Erythroblast (primary cell): ENCODE measurements around the gene NFYC.

Experiments used
- DNase-seq, 2 experiments: peaks; one replicate each; lab custom pipeline; 2025; lab: John Stamatoyannopoulos, UW
- GATA1 ChIP-seq: IDR thresholded peaks from 2 replicates; pipeline ENCODE4 v1.6.1; 2011; ENCODE audit warnings: low read depth, mild to moderate bottlenecking, control low read depth, low read length, moderate library complexity
- POLR2A ChIP-seq: IDR thresholded peaks from 2 replicates; pipeline ENCODE4 v1.6.1; 2011; ENCODE audit warnings: mild to moderate bottlenecking, low read length

Gene NFYC

DNA sequence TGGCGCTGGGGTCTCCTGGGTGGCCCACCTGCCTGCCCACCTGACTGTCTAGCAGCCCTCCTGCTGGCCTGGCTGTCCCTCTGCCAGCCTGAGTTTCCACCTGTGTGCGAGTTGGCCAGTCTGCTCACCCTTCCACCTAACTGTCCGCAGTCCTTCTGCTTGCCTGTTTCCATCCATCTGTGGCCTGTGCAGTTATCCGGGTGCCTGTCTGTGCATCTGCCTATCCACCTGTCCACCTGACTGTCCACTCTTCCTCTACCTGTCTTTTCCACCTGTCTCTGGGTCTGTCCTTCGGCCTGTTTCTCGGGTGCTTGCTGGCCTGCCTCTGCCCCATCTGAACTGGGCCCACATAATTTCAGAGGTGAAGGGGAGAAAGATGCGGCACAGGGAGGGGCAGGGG is 93.9 kb downstream of the NFYC start:
- TF ChIP-seq POLR2A (no peak), GATA1 (no peak)
- no peak for DNase-seq

- no peak for DNase-seq
Measured at GRCh38 chr1:40786171-40786994, 94.9 kb downstream of the NFYC start.

GRCh38 chr1:40786995-40787705 is 95.6 kb downstream of the NFYC start:
- no peak for TF ChIP-seq POLR2A
- no peak for TF ChIP-seq GATA1
- DNase-seq = no peak

More at GRCh38 chr1:40786171-40786994, 94.9 kb downstream of the NFYC start:
- no peak for TF ChIP-seq POLR2A
- TF ChIP-seq GATA1 = no peak

DNA sequence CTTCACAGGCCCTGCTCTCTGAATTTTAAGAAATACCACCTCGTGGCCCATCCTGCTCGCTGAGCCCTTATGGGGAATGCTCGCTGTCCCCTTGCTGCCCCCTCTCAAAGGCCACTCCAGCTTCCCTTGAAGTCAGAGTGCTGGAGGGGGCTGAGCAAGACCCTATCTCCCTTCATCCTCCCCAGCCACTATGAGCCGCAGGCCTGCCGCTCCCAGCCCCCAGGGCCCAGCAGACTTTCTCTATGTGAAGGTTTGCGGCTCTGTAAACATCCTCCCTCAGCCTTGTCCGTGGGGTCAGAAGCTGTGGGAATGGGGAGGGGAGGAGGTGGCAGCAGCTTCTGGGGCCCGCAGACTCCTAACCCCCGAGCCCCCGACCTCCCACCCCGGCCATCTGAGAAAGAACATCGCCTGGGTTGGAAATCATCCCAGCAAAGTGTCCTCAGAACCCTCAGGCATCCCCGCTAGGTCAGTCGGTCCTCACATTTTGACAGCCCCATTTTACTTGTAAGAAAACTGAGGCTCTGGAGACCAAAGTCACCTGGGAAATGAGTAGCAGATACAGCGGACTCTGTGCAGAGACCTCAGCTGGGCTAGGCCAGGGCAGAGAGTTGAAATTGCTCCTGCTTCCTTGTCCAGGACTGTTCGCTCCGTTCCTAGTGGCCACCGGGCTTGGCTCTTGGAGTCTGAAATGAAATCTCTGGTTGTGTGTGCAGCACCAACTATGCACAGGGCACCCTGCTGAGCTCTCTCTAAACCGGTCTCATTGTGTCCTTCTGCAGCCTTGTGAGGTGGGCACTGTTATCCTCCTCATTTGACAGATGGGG is 96.4 kb downstream of the NFYC start:
- no peak for DNase-seq
- TF ChIP-seq POLR2A (no peak), GATA1 (no peak)

DNA sequence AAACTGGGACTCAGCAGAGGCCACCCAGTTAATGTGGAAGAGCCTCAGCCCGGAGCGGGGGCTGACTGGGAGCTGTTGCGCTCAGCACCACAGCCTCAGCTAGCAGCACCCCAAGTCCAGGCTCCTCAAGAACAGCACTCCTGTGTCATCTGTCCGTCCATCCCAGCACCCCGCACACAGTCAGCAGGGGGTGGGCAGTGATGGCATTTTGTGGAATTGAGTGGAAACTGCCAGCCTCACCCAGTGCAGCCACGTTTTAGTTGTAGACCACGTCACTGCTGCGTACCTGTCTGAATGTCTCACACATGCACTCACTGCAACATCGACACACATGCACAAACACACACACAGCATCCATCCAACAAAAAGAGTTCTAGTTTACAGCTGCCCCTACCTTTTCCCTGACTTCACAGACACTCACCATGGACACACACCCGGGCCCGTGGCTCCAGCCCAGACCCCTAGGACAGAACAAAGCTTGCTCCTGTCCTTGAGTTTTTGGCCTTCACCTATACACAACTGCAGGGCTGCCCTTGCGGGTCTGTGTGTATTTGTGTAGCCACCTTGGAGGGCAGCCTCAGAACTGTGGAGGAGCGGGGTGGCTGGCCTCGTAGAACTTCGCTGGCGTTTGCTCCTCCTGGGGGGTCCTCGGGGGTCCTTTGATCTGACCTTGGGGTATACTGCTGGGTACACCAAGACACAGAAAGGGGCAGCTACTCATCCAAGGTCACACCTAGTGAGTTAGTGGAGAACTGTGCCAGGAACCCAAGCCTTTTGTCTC is 97.2 kb downstream of the NFYC start:
- DNase-seq = no peak
- TF ChIP-seq POLR2A (no peak), GATA1 (no peak)

GRCh38 chr1:40789342-40789598 is 97.8 kb downstream of the NFYC start:
- DNase-seq = no peak
- TF ChIP-seq GATA1 = no peak
- TF ChIP-seq POLR2A = no peak

- DNase-seq = no peak
- TF ChIP-seq POLR2A = no peak
- TF ChIP-seq GATA1 = no peak
Measured at GRCh38 chr1:40789661-40790430, 98.3 kb downstream of the NFYC start.

GRCh38 chr1:40792036-40792435 is 100.5 kb downstream of the NFYC start:
- no peak for TF ChIP-seq POLR2A
- no peak for TF ChIP-seq GATA1
- DNase-seq = no peak

DNA sequence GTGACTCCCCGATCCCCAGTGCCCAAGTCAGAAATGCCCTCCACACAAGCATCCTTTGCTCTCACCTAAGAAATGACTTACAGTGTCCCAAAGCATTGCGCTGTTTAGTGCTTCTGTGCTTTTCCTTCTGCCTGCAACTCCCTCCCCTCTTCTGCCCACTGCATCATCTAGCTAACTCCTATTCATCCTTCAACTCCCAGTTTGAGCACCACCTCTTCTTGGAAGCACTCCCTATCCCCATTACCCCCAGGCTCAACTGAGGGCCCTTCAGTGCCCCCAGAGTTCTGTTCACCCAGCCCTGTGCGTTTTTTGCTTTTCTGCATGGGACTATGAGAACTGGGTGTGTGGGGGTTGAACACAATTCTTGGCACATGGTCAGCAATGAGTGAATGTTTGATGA is 102.1 kb downstream of the NFYC start:
- DNase-seq = no peak
- TF ChIP-seq POLR2A (no peak), GATA1 (no peak)

DNA sequence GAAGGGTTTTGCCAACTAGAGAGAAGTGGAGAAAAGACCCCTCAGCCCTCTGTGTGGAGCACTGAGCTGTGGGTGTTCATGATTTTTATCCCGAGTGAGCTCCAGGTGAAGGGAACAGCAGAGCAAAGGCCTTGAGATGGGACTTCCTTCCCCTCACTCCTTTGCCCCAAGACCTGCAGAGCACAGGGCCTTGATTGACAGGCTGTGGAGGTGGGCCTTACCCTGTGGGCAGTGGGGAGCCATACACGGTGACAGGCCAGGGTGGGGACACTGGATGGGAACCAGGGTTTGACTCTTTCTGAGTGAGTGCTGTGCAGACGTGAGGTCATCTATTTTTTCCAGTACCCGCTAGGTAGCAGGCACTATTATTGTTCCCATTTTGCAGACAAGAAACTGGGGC is 102.5 kb downstream of the NFYC start:
- TF ChIP-seq POLR2A = no peak
- TF ChIP-seq GATA1 = no peak
- DNase-seq = no peak

- DNase-seq = no peak
- TF ChIP-seq GATA1 (no peak), POLR2A (no peak)
Measured at GRCh38 chr1:40794974-40795715, 103.6 kb downstream of the NFYC start.

DNA sequence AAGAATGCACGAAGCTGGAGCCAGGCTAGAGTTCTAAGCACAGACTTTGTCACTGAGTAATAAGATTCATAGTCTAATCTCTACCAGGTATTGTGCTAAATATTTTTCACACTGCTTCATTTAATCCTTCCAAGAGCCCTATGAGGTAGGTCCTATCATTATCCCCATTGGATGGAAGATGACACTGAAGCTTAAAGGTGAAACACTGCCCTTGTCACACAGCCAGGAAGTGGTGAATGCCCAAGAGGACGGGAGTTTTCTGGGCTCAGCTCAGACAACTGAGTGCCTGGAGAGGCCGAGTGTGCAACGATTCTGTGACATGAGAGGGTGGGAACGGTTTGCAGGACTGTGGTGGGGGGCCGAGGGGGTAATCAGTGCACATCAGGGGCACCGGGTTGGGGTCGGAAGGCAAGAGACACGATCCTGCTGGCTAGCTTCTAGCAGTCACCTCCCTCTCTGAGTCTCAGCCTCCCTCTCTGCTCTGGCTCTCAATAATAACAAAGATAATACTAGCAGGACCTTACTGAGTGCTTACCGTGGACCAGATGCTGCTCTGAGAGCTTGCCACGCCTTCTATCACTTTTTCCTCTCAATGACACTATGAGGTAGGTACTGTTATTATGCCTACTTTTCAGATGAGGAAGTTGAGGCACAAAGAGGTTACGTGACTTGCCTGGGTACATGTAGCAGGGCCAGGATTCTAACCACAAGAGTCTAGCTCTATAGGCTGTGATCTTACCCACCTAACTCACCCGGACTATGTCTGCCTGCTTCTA is 104.5 kb downstream of the NFYC start:
- TF ChIP-seq GATA1 (no peak), POLR2A (no peak)
- DNase-seq = no peak
